CD4-positive, alpha-beta T cell (primary cell): ENCODE measurements around the gene FLNC. TPM values are rescaled to one million over a fixed set of nuclear protein-coding genes. Genes with fewer than 3 reads are reported as not detected.

Experiments used
- ATAC-seq: fragments of 200-7000 bp; cut with Tn5 transposase; one replicate; pipeline ENCODE4 v1.10.0; 2022; ENCODE audit warnings: mild to moderate bottlenecking; ENCODE audit not compliant: poor library complexity
- CTCF ChIA-PET: fragments of 350-600 bp; sonication (Branson Sonifier 250); formaldehyde crosslinking; loops from one replicate; lab custom pipeline; 2021; ENCODE audit warnings: antibody characterized with exemption, inconsistent platforms; lab: Charles Lee
- POLR2A ChIA-PET: fragments of 350-600 bp; sonication (Branson Sonifier 250); formaldehyde crosslinking; loops from one replicate; lab custom pipeline; 2021; ENCODE audit warnings: antibody characterized with exemption, inconsistent platforms; lab: Charles Lee
- DNase-seq, 14 experiments: peaks; one replicate each; pipeline ENCODE4 v3.0.0-alpha.2; 2013 to 2020; ENCODE audit warnings: mixed read lengths in 2 of 14
- H3K27ac ChIP-seq, 2 donors: one replicate each; pipeline versions ENCODE4 v1.5.1 to v1.7.0; 2013; ENCODE audit warnings: low read length in 2 of 2, low read depth in 1 of 2, mild to moderate bottlenecking in 1 of 2
- H3K27me3 ChIP-seq, 2 experiments: 1 replicate in 1 of 2; 2 replicates in 1 of 2; pipeline versions ENCODE4 v1.6.1 to v1.7.0; 2013; ENCODE audit warnings: low read length in 2 of 2, control low read depth in 1 of 2, mild to moderate bottlenecking in 1 of 2, moderate library complexity in 1 of 2; ENCODE audit not compliant: insufficient read depth in 2 of 2, control insufficient read depth in 1 of 2
- H3K36me3 ChIP-seq: one replicate; pipeline ENCODE4 v1.6.1; 2013; ENCODE audit warnings: low read length, control low read depth; ENCODE audit not compliant: insufficient read depth
- H3K4me1 ChIP-seq: one replicate; pipeline ENCODE4 v1.6.1; 2013; ENCODE audit warnings: low read length, control low read depth; ENCODE audit not compliant: insufficient read depth
- H3K4me3 ChIP-seq: one replicate; pipeline ENCODE4 v1.5.1; 2013; ENCODE audit warnings: mild to moderate bottlenecking, low read length, moderate library complexity
- H3K9me3 ChIP-seq, 2 experiments: 1 replicate in 1 of 2; 2 replicates in 1 of 2; pipeline versions ENCODE4 v1.6.1 to v1.7.0; 2013; ENCODE audit warnings: low read length in 2 of 2, mild to moderate bottlenecking in 2 of 2, control low read depth in 1 of 2, moderate library complexity in 1 of 2; ENCODE audit not compliant: control insufficient read depth in 1 of 2, insufficient read depth in 1 of 2
- H3K27ac Mint-ChIP-seq: one replicate; pipeline ENCODE4 v1.8.0; 2020; ENCODE audit warnings: mixed read lengths
- H3K27me3 Mint-ChIP-seq: one replicate; pipeline ENCODE4 v1.8.0; 2021; ENCODE audit warnings: mixed read lengths
- H3K36me3 Mint-ChIP-seq: one replicate; pipeline ENCODE4 v1.8.0; 2021; ENCODE audit warnings: low read depth, mixed read lengths
- H3K4me1 Mint-ChIP-seq: one replicate; pipeline ENCODE4 v1.8.0; 2021; ENCODE audit warnings: low read depth, mixed read lengths
- H3K4me3 Mint-ChIP-seq: one replicate; pipeline ENCODE4 v1.8.0; 2020; ENCODE audit warnings: mild to moderate bottlenecking, mixed read lengths
- H3K9me3 Mint-ChIP-seq: one replicate; pipeline ENCODE4 v1.8.0; 2020; ENCODE audit warnings: mixed read lengths
- CTCF ChIP-seq: fragments of 200-600 bp; IDR thresholded peaks from one replicate; pipeline ENCODE4 v1.8.0; 2022; ENCODE audit warnings: antibody characterized with exemption, mild to moderate bottlenecking
- intact Hi-C, 2 experiments: fragments of 100-400 bp; cut with DNase I in 1 of 2; cut with micrococcal nuclease in 1 of 2; formaldehyde crosslinking; loops; one replicate each; pipeline versions ENCODE4 v1.15.1 to v1.9.0; 2023 to 2025; cut with DNase I, micrococcal nuclease
- total RNA-seq, 174 experiments: library from RNA in 2 of 174; stranded (reverse) in 2 of 174; gene quantifications; one replicate each; pipeline ENCODE4 v1.2.3 and lab custom pipeline; 2021 to 2026

The FLNC gene
- total RNA-seq, 2 experiments from 2014 or later: 0.06 to 0.08 TPM

GRCh38 chr7:128807191-128807590 is 23.0 kb upstream of the FLNC start:
- intact Hi-C loops: no loop called here
- no peak overlapping the region for H3K4me3 Mint-ChIP-seq
- H3K27me3 ChIP-seq: no peaks in the 10 kb centered on the region
- no peaks in the 10 kb centered on the region for H3K9me3 ChIP-seq
- H3K4me1 Mint-ChIP-seq: no peaks in the 10 kb centered on the region
- POLR2A ChIA-PET: no interaction called here
- H3K9me3 Mint-ChIP-seq: no peaks in the 10 kb centered on the region
- ATAC-seq (no peak), DNase-seq (no peak)
- no peak overlapping the region for H3K4me3 ChIP-seq
- TF ChIP-seq CTCF: no peak
- H3K4me1 ChIP-seq: no peaks in the 10 kb centered on the region
- peaks cover 15% of the 10 kb centered on the region for H3K36me3 ChIP-seq
- H3K27me3 Mint-ChIP-seq: no peaks in the 10 kb centered on the region
- no peak overlapping the region for H3K27ac Mint-ChIP-seq
- H3K36me3 Mint-ChIP-seq: peaks cover 12% of the 10 kb centered on the region
- H3K27ac ChIP-seq: no peak overlapping the region
- CTCF ChIA-PET: no interaction called here

GRCh38 chr7:128809363-128809762 is 20.8 kb upstream of the FLNC start:
- H3K27ac ChIP-seq: no peak overlapping the region
- no peaks in the 10 kb centered on the region for H3K27me3 ChIP-seq
- intact Hi-C loops: no loop called here
- ChIA-PET CTCF (no interaction called here), POLR2A (no interaction called here)
- ATAC-seq (no peak), DNase-seq (no peak)
- Mint-ChIP-seq H3K9me3 (no peaks in the 10 kb centered on the region), H3K27me3 (no peaks in the 10 kb centered on the region), H3K4me1 (no peaks in the 10 kb centered on the region), H3K4me3 (no peak overlapping the region), H3K36me3 (peaks cover 12% of the 10 kb centered on the region), H3K27ac (no peak overlapping the region)
- H3K4me1 ChIP-seq: no peaks in the 10 kb centered on the region
- H3K9me3 ChIP-seq: no peaks in the 10 kb centered on the region
- TF ChIP-seq CTCF: no peak
- H3K4me3 ChIP-seq: no peak overlapping the region
- peaks cover 13% of the 10 kb centered on the region for H3K36me3 ChIP-seq

- Mint-ChIP-seq H3K27ac (no peak overlapping the region), H3K4me3 (no peak overlapping the region), H3K9me3 (no peaks in the 10 kb centered on the region), H3K27me3 (no peaks in the 10 kb centered on the region), H3K4me1 (no peaks in the 10 kb centered on the region), H3K36me3 (peaks cover 6% of the 10 kb centered on the region)
- ATAC-seq (no peak), DNase-seq (no peak)
- H3K9me3 ChIP-seq: no peaks in the 10 kb centered on the region
- no peak for TF ChIP-seq CTCF
- POLR2A ChIA-PET: no interaction called here
- no peak overlapping the region for H3K27ac ChIP-seq
- peaks cover 12% of the 10 kb centered on the region for H3K36me3 ChIP-seq
- intact Hi-C loops: no loop called here
- CTCF ChIA-PET: no interaction called here
- H3K4me3 ChIP-seq: no peak overlapping the region
- H3K4me1 ChIP-seq: no peaks in the 10 kb centered on the region
- no peaks in the 10 kb centered on the region for H3K27me3 ChIP-seq
Observed at GRCh38 chr7:128810473-128810872, 19.7 kb upstream of the FLNC start.
